SK-N-SH treated with all-trans-retinoic acid at 6 μM for 48 hours (cell line): ENCODE measurements around the gene SNX27.

ENCODE experiments used
- GLIS3 ChIP-seq: fragments of 250-450 bp; sonication (Bioruptor Pico); IDR thresholded peaks from 2 replicates; pipeline ENCODE4 v1.5.0; 2020; ENCODE audit warnings: mild to moderate bottlenecking, moderate library complexity
- TCF4 ChIP-seq: fragments of 250-450 bp; sonication (Bioruptor Pico); IDR thresholded peaks from 2 replicates; pipeline ENCODE4 v1.8.0; 2021; ENCODE audit warnings: mild to moderate bottlenecking, moderate library complexity, borderline replicate concordance

DNA sequence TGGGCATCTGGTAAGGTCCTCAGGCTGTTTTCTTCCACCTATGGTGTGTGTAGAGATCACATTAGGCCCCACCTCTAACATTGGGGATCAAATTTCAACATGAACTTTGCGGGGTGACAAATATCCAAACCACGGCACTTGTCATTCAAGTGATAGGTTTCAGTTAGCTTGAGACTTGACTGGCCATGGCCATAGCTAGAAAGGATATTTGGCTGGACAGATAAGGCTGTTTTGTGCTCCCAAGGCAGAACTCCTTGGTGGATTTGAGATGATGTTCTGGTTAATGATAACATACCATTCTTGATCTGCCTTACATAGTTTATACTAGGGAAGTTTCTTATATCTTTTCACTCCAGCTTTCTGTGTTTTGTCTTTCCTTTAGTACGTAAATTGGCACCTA lies 56.2 kb downstream of the SNX27 start:
- no peak for TF ChIP-seq TCF4 (CRISPR knock-in tag)
- TF ChIP-seq GLIS3: no peak
